SW480 (cell line): ENCODE results near the gene HIRIP3.
"Not testable (repeated sequence)": the region's sequence is repeated elsewhere in the genome, so short reads cannot be mapped to it uniquely, and the experiment has no call there.

Experiments used
- DNase-seq: peaks from one replicate; pipeline ENCODE4 v3.0.0-alpha.2; 2016; ENCODE audit warnings: low spot score

The HIRIP3 gene

DNA sequence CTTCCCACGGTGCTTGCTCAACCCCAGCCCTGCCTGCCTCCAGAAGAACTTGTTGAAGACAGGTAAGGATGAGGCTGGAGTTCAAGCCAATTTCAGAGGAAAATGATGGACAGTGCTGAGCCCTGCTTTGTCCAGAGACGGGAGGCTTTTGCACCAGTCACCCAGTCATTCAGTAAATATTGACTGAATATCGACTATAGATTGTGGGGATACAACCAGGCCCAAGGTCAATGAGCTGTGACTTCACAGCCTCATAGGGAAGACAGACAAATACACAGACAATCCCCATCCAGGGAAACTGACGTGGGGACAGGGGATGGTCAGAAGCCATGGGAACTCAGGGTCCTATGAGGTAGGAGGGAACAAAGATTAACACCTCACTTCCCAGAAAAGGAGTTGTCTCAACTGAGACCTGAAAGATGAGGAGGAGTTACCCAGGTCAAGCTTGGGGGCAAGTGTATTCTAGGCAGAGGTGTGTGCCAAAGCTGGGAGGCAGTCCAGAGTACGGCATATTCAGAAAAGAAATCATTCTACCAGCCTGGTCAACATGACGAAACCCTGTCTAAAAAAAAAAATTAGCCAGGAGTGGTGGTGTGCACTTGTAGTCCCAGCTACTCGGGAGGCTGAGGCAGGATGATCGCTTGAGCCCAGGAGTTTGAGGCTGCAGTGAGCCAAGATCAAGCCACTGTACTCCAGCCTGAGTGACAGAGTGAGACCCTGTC is 21.3 kb upstream of the HIRIP3 start:
- no peak for DNase-seq

DNA sequence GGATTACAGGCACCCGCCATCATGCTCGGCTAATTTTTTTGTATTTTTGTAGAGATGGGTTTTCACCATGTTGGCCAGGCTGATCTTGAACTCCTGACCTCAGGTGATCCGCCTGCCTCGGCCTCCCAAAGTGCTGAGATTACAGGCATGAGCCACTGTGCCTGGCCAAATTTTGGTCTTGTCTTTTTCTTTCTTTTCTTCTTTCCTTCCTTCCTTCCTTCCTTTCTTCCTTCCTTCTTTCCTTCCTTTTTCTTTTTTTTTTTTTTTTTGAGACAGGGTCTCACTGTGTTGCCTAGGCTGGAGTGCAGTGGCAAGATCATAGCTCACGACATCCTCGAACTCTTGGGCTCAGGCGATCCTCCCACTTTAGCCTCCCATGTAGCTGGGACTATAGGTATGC is 20.0 kb upstream of the HIRIP3 start:
- DNase-seq, result not testable (repeated sequence)

DNA sequence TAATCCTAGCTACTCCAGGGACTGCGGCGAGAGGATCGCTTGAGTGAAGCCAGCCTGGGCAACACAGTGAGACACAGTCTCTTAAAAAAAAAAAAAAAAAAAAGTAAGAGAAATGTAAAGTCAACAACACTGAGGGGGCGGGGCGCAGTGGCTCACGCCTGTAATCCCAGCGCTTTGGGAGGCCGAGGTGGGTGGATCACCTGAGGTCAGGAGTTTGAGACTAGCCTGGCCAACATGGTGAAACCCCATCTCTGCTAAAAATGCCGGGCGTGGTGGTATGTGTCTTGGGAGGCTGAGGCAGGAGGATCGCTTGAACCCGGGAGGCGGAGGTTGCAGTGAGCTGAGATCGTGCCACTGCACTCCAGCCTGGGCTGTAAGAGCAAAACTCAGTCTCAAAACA is 17.2 kb upstream of the HIRIP3 start:
- not testable (repeated sequence) for DNase-seq

DNA sequence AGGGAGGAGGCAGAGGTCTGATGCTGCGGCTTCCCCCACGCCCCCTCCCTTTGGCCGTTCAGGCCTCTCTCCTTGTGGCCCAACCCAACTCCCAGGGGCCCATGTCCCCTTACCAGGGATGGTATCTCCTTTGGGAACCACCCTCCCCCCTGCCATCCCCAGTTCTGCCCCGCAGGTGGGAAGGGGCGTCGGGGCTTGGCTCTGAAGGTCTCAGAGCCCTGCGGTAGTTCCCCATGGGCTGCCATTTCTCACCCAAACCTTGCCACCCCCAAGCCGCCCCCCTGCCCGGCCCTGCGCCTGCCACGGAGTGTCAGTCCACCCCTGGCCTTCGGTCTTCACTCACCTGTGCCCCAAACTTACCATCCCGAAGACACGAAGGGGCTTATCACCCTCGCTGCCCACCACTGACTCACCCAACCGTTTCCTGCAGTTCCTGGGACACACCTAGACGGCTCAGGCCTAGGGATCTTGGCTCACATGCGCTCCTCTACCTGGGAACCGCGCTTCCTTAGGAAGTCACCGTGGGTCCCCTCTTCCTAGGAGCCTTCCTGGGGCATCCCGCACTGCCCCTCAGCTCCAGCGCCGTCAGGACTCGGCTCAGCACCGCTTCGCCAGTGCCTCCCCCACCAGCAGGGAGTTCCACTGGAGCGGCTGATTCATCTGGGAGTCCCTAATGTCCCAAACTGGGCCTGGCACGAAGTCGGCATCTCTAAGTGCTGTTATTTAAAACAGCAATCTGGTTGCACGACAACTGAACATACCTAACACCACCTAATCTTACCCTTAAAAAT is 16.5 kb upstream of the HIRIP3 start:
- DNase-seq, result no peak

DNA sequence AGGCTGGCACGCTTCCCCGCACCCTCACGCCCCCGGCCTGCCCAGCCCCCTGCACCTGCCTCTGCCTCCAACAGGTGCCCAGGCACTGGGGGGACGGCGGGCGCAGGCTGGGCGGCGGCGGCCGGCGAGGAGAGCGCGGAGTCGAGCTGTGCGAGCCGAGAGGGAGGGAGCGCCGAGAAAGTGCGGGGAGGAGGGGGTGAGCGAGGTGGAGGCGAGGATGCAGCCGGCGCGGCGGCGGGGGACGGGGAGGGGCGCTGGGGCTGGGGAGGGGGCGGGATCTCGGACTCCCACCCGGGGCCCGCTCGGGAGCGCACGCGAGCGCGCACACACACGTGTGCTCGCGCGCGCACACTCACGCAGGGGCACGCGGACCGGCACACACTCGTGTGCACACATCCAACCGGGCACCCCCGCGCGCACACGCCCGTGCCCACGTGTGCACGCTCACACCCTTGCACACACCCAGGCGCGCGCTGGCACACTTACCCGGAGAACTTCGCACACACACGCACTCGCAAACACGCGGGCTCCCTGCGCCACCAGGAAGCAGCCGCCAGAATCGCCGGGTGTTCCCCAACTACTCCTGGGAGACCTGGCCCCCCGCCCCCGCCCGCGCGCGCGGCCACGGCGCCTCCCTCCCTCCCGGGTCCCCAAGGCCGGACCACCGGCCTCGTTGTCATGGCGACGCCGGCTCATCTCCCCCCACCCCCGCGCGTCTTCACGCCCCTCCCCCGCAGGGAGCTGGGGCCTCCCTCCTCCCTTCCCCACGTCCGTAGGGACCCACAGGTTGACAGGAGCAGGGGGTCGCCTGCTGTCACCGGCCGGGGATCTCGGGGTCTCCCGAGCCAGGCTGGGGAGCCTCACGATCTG is 15.7 kb upstream of the HIRIP3 start, which contains the start of gene DOC2A:
Gene DOC2A, minus strand, starts transcription at position 184 of the 870 bp plus-strand sequence. CDS start 805 bp downstream, outside the sequence.
- DNase-seq, result no peak

DNA sequence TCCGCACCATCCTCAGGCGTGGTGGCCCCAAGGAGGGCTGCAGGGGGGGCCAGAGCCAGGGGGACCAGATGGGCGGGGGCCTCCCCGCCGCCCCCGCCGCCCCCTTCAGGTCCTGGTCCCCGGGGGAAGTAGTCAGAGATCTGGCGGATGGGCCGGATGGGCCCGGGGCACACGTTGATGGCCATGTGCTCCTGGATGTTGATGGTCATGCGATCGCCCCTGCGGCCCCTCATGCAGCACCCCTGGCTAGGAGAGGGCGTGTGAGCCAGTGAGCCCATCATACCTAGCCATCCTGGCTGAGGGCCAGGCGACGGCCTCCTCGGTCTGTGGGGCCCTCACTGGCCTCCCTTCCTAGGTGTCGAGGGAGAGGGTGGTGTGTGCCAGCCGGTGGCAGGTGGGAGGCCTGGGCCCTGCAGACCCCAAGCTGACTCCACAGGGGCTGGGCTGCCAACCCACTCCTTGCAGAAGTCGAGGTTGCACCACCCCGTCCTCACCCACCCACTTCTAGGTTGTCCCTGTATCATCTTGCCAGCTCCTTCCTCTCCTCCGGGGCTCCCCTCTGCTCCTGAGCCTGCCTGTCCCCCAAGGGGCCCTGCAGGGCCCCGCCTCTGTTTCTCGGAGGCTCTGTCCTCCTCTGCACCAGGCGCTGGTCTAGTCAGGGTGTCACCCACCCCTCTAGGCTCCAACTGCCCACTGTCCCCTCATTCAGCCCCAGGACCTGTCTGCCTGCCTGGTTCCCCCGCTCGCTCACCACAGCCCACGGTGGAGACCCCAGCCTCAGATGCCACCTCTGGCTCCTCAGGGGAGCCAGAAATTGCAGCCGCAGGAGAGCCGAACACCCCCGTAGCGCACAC is 14.8 kb upstream of the HIRIP3 start:
- DNase-seq, result no peak

DNA sequence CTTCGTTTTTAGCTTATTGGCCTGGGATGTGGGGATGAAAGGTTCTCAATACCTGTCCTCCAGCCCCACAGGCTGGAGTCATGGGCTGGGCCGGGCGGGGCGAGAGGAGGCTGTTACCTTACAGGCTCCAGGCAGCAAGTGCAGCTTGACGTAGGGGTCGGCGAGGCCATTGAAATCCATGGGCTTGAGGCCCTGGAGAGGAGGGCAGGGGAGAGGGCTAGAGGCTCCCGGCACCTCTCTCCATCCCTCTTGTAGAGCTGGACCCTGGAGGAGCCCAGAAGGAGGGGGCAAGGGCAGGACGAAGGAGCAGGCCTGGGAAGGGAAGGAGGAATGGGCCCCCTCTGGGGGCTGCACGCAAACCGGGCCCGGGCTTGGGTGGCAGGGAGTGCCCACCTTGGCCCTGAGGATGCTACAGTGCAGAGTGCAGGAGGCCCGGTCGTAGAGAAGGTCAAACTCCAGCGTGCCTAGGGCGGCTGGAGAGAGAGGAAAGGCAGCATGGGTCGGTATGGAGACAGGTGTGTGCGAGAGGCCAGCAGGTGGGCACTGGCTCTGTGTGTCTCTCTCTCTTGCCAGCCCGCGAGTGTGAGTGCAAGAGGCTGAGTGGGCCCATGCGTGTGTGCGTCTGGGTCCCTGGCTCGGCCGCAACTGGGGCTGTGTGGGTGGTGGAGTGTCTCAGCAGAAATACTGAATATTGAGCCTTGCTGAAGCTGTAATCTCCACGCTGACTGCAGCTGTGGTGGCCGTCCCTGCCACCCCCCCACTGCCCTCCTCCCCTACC is 13.9 kb upstream of the HIRIP3 start:
- DNase-seq, result no peak

DNA sequence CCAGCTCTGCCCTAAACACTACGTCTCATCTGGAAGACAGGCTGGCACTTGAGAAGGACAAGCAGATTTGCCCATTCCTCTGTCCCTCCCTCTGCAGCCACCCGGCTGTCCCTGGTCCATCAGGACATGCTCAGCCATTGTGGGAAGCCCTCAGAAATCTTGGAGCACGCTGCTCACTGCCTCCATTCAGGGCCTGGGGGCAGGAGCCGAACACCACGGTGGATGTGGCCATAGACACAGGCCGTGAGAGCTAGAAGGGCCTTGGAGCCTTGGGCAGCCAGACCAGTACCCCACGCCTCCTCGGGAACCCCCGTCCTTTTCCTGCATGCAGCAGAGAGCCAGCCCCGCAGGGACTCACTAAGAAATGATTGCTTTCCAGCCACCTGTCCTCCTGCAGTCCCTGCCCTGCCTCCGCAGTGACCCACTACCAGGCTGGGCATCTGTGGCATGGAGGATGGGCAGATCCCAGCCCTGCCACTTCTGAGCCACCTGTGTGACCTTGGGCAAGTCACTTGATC is 12.0 kb upstream of the HIRIP3 start:
- DNase-seq, result no peak

DNA sequence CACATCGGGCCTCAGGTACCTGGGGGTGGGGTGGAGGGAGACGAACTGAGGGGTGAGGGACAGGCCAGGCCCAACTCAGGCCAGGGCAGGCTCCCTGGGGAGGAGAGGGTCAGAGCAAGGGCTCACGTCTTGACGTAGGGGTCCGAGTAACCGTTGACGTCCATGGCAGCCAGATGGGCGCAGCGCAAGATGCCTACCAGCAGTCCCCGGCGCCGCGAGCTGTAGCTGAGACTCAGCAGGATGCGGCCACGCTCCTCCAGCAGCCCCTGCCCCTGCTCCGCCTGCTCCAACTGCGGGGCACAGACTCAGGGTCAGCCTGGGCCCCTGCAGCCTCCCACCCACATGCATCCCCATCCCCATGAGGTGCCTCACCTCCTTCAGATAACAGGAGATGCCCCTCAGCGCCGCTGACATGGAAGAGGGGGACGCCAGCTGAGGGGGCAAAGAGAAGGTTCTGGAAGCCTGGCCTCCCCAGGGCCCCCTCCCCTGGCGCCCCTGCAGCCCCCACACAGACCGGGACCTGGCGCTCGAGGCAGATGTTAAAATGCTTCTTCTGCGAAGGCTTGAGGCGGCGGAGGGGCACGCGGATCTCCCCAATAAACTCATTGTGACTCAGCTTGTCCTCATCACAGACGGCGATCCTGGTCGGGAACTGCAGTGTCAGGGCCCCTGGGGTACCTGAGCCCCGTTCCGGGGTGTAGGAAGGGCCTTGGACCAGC is 11.4 kb upstream of the HIRIP3 start:
- DNase-seq, result no peak

DNA sequence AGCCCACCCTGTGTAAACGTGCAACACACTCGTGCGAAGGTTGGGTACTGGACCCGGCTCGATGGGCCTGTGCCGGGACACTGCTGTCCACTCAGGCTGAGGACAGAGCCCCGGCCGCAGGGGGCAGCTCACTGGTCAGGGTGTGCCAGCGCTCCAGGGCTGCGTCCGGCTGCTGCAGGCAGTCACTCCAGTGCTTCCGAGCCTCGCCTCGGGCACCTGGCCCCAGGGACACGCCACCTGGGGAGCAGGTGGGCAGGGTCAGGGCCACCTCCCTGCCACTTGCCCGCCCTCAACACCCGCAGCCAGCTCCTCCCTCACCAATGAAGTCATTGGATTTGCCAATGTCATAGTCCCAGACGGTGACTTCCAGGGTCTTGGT is 10.7 kb upstream of the HIRIP3 start:
- no peak for DNase-seq

DNA sequence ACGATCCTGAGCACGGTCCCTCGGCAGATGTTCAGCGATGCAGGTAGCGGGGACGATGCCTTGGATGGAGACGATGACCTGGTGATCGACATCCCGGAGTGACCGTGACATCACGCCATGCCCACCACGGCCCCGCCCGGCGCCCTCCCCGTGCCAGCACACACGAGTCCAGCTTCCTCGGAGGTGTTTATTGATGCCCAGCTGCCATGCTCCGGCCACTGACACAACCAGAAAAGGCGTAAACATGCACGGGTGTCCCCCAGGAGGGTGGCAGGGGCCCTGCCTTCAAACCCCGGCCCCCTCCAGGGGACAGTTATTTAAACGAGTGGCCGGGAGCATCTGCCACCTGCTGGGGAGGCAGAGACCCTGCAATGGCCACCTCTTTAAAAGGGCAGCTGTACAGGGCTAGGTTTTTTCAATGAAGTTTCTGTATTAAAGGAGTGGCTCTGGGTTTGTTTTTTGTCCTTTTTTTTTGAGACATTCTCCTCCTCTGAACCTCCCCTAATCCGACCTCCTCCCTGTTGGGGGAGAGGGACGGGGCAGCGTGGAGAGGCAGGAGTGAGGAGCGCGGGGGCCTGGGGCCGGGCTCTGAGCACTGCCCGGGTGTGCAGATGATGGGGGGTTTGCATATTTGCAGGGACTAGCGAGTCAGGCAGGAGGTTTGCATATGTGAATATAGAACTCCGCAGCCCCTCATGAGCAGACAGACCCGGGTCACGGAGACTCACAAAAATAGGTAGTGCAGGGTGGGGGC is 10.1 kb upstream of the HIRIP3 start:
- DNase-seq, result peak; percentile 57

DNA sequence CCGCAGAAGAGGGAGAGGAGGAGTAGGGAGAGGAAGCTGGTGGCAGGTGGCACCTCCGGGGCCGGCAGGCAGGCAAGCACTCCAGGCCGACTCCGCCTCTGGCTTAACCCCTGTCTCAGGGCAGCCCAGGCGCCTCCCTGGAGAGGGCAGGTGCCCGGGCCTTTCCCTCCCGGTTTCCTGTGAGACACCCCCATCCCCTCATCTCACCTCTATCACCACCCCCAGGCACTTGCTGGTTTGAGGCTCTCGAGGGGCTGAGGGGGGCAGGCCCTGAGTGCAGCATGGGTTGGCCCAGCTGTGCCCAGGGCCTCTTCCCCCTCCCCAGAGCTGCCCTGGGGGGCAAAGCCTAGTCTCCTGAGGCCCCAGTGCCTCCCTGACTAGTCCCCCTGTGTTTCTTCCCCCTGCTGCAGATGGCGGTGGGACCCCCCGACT is 9.4 kb upstream of the HIRIP3 start:
- DNase-seq, result peak; percentile 48

DNA sequence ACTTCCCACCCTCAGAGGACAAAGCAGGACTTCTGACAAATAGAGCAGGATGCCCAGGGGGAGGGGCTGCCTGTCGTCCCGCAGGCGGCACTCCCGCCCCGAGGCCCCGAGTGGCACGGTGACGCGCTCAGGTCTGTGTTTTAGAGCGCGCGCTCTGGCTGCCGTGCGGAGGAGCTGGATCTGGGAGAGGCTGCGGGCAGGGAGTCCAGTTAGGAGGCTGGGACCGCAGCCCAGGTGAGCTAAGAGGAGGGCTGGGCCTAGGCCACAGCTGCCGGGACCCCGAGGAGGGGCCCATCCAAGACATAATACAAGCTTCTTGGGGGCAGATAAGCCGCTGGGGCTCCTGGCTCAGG is 9.0 kb upstream of the HIRIP3 start:
- DNase-seq, result peak; percentile 14

DNA sequence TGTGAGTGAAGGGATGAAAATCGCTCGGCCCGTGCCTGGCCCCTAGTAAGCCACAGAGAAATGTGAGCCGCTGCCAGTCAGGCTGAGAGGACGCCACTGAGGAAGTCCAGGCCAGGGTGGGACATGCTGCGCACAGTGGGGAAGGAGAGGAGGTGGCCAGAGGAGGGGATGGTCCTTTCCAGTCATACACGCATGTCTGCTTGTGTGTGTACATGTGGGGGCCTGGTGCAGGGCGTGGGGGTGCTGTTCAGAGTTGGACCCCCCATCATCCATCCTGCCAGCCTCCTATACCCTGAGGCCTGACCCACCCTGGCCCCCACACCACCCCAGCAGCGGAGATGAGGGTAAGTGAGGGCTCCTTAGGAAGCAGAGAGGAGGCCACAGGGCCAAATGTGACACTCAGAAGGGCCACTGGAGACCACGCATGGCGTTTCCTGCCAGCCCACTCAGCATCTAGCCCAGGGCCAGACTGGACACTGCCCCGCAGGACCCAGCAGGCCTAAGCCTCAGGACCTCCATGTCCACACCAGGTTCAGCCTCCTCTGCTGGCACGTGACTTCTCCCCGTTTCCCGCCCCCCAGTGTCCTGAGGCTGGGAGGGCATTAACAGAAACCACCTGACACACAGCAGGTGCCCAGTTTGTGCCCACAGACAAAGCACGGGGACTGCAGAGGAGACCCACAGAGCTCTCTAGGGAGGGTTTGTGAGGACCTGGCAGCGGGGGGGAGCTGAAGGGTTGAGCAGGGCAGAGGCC is 8.4 kb upstream of the HIRIP3 start:
- DNase-seq, result no peak

DNA sequence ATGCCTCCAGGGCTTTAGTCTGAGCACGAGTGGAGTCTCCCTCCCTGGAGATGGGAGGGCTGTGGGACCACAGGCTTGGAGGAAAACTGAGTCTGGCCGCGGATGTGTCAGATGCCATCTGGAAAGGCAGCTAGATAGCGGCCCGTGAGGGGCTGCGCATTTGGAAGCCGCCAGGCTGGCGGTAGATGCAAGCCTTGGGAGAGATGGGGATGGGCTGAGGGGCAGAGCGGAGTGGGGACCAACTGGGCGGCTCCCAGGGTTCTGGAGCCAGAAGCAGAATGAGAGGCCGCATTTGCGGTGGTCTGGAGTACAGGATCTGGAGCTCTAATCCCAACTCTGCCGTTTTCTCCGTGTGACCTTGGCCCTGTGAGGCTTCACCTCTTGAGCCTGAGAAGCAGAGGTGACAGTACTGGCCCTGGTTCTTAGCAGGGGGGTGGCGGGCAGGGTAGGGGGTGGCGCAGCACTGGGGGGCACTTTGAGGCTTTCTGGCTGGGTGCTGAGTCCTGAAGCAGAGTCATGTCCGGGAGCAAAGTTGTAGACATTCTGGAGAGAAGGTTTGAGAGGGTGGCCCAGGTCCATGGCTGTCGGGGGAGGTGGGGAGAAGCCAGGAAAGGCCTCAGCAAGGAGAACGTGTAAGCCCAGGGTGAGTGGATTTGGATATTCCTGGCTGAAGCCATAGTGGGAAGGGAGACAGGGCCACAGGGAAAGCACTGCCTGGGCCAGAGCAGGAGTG is 7.4 kb upstream of the HIRIP3 start:
- no peak for DNase-seq

DNA sequence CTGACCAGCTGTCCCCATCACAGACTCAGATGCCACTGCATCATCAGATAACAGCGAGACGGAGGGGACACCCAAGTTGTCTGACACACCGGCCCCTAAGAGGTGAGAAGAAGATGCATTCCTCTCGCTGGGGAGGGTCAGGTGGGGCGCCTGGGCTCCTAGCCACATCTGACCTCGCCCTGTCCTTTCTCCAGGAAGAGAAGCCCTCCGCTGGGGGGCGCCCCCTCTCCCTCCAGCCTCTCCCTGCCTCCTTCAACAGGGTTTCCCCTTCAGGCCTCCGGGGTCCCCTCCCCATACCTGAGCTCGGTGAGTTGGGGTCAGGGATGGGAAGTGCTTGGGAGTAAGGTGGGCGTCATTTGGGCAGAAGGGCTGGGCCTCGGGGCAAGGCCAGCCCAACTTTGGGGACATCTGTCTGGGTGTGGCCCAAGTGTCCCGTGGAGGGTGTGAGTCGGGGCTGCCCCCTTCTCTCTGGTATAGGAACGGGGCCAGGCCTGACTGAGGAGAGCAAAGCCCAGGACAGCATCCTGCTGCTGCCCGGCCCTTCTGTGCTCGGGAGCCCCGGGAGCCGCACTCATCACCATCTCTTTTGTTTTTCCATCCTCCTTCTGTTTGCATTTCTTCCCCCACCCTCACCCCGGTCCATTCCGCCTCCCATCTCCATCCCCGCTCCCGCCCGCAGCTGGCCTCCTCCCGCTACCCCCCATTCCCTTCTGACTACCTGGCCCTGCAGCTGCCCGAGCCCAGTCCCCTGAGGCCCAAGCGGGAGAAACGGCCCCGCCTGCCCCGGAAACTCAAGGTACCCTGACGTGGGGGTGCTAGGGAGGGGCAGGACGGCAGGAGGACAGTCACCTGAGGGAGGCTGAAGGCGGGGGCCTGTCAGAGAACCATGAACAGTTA is 5.6 kb upstream of the HIRIP3 start:
- DNase-seq, result no peak

DNA sequence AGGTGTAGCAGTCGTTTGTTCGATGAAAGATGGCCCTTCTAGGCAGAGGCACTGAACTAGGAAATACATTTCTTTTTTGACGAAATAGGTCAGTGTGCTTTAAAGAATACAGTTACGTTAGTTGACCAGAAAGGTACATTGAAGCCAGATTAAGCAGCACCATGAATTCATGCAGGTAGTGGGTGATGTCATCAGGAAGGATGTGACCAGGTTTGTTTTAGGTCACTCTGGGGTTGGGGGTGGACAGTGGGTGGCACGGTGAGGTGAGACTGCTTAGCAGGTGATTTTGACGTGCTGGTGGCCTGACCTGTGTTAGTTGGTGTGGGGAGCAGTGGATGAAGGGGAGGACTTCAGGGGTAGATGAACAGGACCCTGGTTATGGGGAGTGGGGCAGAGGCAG is 4.2 kb upstream of the HIRIP3 start:
- no peak for DNase-seq
